BE2C (cell line): ENCODE measurements around the gene MBOAT1.

Experiments used
- DNase-seq: peaks from one replicate; pipeline ENCODE4 v3.0.0-alpha.2; 2020
- H3K27me3 ChIP-seq: fragments of 250-450 bp; sonication (Bioruptor Pico); 2 replicates; pipeline ENCODE4 v1.5.1; 2020; ENCODE audit warnings: mild to moderate bottlenecking
- H3K36me3 ChIP-seq: fragments of 250-450 bp; sonication (Bioruptor Pico); 2 replicates; pipeline ENCODE4 v1.5.1; 2020; ENCODE audit warnings: mild to moderate bottlenecking
- H3K4me1 ChIP-seq: fragments of 250-450 bp; sonication (Bioruptor Pico); 2 replicates; pipeline ENCODE4 v1.5.1; 2020
- H3K4me3 ChIP-seq: 2 replicates; pipeline ENCODE4 v1.5.1; 2011; ENCODE audit warnings: low read depth, low read length
- H3K9me3 ChIP-seq: fragments of 250-450 bp; sonication (Bioruptor Pico); 2 replicates; pipeline ENCODE4 v1.5.1; 2020
- TF ChIP-seq, protein P1 (sequence below): IDR thresholded peaks from 2 replicates; pipeline ENCODE4 v1.5.1; 2012; ENCODE audit warnings: mild to moderate bottlenecking, low read depth, low read length

Gene MBOAT1

DNA sequence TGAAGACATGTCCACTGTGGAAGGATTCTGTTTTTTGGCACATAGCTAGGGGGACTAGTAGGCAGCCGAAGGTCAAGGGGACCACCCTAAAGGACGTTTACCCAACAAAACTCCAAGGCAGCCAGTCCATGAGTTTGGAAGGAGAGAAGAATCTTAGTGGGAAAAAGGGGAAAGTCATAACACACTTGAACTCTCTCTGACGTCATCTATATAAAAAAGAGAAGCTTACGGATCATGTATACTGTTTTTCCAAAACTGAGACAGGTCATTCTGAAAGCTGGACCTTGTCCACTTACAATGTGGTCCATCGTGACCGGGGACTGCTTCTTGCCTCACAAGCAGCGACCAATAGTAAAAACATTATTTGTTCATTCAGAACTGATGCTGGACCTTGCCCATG is 95.5 kb downstream of the MBOAT1 start:
- Histone ChIP-seq H3K4me1 (no peaks in the 10 kb centered on the region), H3K9me3 (no peaks in the 10 kb centered on the region), H3K36me3 (no peaks in the 10 kb centered on the region), H3K4me3 (no peak overlapping the region), H3K27me3 (no peaks in the 10 kb centered on the region; the same call in 1 of the 2 replicates)
- DNase-seq, result no peak
- TF ChIP-seq, protein P1, sequence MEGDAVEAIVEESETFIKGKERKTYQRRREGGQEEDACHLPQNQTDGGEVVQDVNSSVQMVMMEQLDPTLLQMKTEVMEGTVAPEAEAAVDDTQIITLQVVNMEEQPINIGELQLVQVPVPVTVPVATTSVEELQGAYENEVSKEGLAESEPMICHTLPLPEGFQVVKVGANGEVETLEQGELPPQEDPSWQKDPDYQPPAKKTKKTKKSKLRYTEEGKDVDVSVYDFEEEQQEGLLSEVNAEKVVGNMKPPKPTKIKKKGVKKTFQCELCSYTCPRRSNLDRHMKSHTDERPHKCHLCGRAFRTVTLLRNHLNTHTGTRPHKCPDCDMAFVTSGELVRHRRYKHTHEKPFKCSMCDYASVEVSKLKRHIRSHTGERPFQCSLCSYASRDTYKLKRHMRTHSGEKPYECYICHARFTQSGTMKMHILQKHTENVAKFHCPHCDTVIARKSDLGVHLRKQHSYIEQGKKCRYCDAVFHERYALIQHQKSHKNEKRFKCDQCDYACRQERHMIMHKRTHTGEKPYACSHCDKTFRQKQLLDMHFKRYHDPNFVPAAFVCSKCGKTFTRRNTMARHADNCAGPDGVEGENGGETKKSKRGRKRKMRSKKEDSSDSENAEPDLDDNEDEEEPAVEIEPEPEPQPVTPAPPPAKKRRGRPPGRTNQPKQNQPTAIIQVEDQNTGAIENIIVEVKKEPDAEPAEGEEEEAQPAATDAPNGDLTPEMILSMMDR, result no peak

GRCh38 chr6:20115246-20115980 is 96.9 kb downstream of the MBOAT1 start:
- Histone ChIP-seq H3K36me3 (no peaks in the 10 kb centered on the region), H3K4me1 (no peaks in the 10 kb centered on the region), H3K9me3 (no peaks in the 10 kb centered on the region), H3K4me3 (no peak overlapping the region), H3K27me3 (no peaks in the 10 kb centered on the region; the same call in 1 of the 2 replicates)
- DNase-seq, result no peak
- TF ChIP-seq, protein P1, result no peak

DNA sequence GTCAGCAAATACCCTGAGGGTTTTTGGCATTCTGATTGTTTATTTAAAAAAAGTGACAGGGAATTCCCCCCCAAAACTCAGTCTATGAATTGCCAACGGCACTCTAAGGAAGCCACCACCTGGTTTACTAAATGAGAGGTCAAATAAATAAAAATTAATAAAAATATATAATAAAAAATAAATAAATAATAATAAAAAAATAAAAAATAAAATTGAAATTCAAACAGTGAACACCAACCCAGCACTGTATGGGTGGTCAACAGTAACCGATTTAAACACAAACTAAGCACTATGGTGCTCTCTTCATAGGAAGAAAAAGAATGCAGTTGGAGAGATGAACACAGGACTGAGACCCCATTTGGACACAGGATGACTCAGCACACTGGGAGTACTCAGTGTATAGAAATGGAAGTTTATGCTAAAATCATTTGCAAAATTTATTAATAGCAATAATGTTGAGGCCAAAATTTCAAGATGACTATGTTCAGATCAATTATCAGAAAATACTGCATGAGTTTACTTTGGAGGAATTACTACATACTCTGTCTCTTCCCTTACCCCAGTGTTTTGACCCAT is 98.5 kb downstream of the MBOAT1 start:
- TF ChIP-seq, protein P1, result no peak
- Histone ChIP-seq H3K36me3 (no peaks in the 10 kb centered on the region), H3K27me3 (no peaks in the 10 kb centered on the region; the same call in 1 of the 2 replicates), H3K4me1 (no peaks in the 10 kb centered on the region), H3K4me3 (no peak overlapping the region), H3K9me3 (no peaks in the 10 kb centered on the region)
- DNase-seq, result no peak

GRCh38 chr6:20112841-20113240 is 99.4 kb downstream of the MBOAT1 start:
- TF ChIP-seq, protein P1, result no peak
- Histone ChIP-seq H3K4me1 (no peaks in the 10 kb centered on the region), H3K36me3 (no peaks in the 10 kb centered on the region), H3K4me3 (no peak overlapping the region), H3K9me3 (no peaks in the 10 kb centered on the region), H3K27me3 (no peaks in the 10 kb centered on the region)
- DNase-seq, result no peak

GRCh38 chr6:20112241-20112640 is 100.0 kb downstream of the MBOAT1 start:
- DNase-seq, result no peak
- no peaks in the 10 kb centered on the region for H3K9me3 ChIP-seq
- TF ChIP-seq, protein P1, result no peak
- H3K4me1 ChIP-seq, result no peaks in the 10 kb centered on the region
- no peaks in the 10 kb centered on the region for H3K36me3 ChIP-seq
- no peaks in the 10 kb centered on the region for H3K27me3 ChIP-seq
- no peak overlapping the region for H3K4me3 ChIP-seq

GRCh38 chr6:20110478-20110877 is 101.8 kb downstream of the MBOAT1 start:
- H3K4me3 ChIP-seq, result no peak overlapping the region
- no peaks in the 10 kb centered on the region for H3K36me3 ChIP-seq
- H3K9me3 ChIP-seq, result no peaks in the 10 kb centered on the region
- H3K4me1 ChIP-seq, result no peaks in the 10 kb centered on the region
- TF ChIP-seq, protein P1, result no peak
- DNase-seq, result no peak
- H3K27me3 ChIP-seq, result no peaks in the 10 kb centered on the region
